HG02678 (cell line): ENCODE results near the gene SMARCD1.
"Not testable (repeated sequence)": the region's sequence is repeated elsewhere in the genome, so short reads cannot be mapped to it uniquely, and the experiment has no call there.

Experiments used
- ATAC-seq: cut with Tn5 transposase; IDR thresholded peaks from one replicate; pipeline ENCODE4 v1.9.1; 2021; ENCODE audit warnings: mild to moderate bottlenecking, moderate library complexity; ENCODE audit not compliant: unreplicated experiment

The SMARCD1 gene

DNA sequence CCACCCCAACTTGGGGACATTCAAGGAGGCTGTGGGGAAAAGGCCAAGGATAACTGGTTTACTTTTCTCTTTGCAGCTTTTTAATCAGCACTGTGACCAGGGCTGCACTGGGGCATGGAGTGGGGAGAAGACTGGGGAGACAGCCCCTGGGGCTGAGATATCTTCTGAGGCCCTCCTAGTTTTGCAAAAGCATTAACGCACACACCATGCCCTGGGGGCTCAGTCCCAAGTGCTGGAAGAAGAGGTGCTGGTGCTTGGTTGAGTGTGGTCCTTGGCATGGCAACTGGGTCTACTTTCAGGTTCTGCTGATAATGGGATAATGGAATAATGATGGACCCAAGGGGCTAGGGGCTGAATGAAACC is 9.4 kb upstream of the SMARCD1 start:
- no peak for ATAC-seq

- ATAC-seq: no peak
Measured at GRCh38 chr12:50077099-50077498, 8.0 kb upstream of the SMARCD1 start.

DNA sequence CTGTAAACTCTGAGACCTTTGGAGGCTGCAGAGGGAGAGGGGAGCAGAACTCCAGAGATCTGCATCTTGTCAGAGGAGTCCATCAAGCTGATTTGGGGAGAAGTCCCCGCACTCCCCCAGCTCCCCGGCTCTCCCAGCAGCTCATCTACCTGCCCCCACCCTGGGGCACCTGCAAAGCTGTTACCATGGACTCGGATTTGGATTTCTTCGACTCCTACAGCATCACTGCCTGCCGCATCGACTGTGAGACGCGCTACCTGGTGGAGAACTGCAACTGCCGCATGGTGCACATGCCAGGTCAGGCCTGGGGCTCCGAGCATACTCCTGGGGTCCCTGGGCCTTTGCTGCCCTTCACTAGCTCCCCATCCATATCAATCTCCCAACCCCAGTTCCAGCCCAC is 6.9 kb upstream of the SMARCD1 start:
- no peak for ATAC-seq

- no peak for ATAC-seq
Measured at GRCh38 chr12:50079771-50080170, 5.4 kb upstream of the SMARCD1 start.

DNA sequence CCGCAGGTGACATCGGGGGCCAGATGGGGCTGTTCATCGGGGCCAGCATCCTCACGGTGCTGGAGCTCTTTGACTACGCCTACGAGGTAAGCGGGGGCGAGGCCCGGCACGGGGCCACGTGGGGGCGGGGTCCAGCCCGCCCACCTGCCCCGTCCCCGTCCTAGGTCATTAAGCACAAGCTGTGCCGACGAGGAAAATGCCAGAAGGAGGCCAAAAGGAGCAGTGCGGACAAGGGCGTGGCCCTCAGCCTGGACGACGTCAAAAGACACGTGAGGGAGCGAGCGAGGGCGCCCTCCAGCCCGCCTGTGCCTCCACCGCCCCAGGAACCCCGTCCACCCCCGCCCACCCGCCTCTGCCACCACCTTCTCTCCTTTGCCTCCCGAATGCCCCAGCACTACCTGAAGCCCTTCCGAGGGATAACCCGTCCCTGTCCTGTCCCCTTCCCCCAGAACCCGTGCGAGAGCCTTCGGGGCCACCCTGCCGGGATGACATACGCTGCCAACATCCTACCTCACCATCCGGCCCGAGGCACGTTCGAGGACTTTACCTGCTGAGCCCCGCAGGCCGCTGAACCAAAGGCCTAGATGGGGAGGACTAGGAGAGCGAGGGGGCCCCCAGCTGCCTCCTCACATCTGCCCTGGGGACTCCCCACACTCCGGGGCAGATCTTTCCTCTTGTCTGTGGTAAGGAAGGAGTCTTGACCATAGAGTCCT is 3.9 kb upstream of the SMARCD1 start:
- no peak for ATAC-seq

- ATAC-seq: no peak
Measured at GRCh38 chr12:50082644-50083043, 2.5 kb upstream of the SMARCD1 start.

DNA sequence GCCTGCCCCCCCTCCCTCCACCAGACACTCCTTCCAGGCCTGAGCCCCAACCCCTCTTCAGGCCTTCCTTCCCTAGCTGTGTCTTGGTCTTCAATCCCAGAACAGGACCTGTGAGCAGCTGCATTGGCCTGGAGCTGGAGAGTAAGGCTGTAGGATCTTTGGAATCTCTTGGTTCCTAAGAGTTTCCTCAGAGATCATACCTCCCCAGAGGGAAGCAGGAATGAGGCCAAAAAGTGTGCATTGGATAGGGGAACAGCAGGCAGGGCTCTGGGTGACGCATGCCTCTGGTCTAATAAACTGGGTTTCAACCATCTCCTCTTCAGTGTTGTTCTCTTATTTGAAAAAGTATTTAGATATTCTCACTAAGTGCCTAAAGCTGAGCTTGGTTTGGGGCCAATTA is 1.8 kb upstream of the SMARCD1 start:
- ATAC-seq: no peak

- not testable (repeated sequence) for ATAC-seq
Measured at GRCh38 chr12:50084409-50084774, 750 bp upstream of the SMARCD1 start.

GRCh38 chr12:50085615-50086072 is 502 bp downstream of the SMARCD1 start:
- no peak for ATAC-seq

DNA sequence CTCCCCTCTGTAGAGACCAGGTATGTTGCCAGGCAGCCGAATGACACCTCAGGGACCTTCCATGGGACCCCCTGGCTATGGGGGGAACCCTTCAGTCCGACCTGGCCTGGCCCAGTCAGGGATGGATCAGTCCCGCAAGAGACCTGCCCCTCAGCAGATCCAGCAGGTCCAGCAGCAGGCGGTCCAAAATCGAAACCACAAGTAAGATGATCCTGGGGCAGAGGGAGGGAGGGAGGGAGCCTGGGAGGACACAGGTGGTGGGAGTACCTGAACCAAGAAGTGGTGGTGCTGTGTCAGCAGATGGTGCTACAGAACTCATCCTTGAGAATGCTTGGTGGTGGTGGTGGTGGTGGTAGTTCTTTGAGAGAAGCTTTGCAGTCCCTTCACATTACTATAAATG is 1.0 kb downstream of the SMARCD1 start:
- no peak for ATAC-seq

GRCh38 chr12:50087151-50087550 is 2.0 kb downstream of the SMARCD1 start:
- no peak for ATAC-seq

DNA sequence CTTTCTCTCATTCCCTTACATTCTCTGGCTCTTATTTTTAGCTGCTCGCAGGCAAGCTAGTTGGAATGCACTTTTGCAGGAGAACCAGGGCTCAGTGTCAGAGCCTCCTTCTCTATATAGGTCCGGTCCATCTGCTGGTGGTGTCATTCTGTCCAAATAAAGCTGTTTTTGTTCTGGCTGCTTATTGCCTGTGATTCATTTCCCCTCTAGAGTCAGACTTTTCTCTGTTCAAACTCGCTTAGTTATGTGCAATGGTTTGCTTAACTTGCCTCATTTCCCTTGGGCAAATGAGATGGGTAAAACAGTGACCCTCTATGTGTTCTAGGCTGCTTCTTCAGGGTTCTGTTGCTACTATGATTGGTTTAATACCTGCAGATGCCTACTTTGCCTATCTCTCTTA is 2.9 kb downstream of the SMARCD1 start:
- ATAC-seq: no peak

DNA sequence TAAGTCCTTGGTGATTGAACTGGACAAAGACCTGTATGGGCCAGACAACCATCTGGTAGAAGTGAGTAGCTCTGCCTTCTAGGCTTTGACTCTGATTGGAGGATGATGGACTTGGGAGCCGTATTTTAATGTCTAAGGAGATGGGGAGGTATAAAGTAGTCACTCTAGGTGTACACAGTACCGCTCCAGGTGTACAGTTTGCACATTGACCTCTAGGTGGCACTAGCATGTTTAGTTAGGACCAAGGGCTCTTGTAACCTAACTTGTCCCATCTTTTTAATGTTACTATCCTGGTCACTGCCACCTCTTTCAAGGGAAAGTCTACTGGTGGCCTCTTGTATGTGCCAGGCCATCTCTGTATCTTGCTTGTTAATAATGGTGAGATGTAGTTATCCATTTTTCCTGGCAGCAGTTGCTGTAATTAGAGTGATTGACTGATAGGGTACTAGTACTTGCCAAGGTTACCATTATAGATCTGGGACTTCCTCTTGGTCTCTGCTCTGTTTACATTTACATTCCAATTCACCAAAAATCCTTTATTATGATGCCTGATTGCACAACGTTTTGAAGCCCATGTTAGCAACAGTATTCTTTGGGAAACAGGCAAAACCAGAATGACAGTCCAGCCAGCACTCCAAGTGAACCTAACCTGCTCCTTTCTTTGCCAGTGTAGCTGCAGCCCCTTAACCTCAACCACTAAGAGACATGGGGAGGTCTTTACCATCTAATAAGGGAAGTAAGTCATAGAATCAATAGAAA is 3.6 kb downstream of the SMARCD1 start:
- ATAC-seq: no peak

- ATAC-seq: no peak
Measured at GRCh38 chr12:50089730-50090129, 4.6 kb downstream of the SMARCD1 start.

- no peak for ATAC-seq
Measured at GRCh38 chr12:50090391-50090790, 5.2 kb downstream of the SMARCD1 start.

DNA sequence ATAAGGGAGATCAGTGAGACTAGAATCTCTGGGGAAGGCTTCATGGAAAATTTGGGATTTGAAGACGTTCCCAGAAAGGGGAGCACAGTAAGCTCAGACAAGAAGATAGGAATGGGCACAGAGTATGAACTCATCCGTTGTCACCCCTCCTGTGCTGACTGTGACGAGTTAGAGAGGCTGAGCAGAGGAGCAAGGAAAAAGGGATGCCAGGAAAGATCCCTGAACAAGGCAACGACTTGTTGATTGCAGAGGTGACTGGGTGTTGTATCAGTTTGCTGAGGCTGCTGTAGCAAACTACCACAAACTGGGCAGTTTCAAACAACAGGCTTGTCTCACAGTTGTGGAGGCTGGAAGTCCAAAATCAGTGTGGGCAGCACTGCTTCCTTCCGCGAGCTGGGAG is 12.8 kb downstream of the SMARCD1 start:
- ATAC-seq: no peak

DNA sequence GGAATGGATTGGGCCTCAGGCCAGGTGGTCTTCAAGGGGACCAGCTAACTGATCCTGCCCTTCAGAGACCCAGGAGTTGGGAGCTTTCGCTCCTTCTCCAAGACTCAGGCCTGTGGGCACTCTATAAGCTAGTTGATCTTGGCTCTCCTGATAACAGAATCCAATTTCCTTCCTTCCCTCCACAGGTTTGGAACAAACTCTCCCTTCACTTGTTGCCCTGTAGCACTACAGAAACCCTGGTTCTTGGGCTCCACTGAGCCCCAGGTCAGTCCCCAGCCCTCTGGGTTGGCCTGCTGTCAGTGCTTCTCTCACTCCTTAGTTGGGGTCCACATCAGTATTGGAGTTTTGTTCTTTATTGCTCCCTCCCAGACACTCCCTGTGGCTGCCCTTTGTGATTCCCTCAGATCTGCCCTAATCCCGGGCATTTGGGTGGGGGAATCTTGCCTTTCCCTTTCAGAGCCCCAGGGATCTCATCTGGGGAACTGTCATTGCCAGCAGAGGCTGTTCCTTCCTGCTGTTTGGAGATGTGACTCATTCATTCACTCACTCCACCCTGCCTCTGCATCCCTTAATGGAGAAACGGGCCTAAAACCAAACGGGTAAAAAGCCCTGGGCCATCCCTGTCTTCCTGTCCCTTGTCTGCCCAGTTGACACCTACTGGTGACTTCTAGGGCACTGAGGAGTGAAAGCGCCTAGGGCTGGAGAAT is 14.3 kb downstream of the SMARCD1 start:
- no peak for ATAC-seq

DNA sequence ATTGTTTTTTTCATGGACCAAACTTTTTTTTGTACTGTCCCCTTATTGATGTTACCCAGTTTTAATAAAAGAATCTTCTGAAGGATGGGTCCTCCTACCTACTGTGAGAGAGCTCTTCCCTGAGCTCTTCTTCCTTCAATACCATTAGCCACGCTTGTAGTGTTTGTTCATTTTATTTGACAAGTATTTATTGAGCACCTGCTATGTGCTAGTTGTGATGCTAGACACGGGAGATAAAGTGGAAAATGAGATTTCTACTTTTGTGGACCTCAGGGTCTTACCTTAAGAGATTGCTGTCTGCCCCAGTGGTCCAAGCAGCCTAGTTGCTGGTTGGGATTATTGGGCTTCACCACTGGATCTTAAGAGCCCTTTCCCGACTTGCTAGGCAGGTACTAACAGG is 15.4 kb downstream of the SMARCD1 start:
- ATAC-seq: no peak

DNA sequence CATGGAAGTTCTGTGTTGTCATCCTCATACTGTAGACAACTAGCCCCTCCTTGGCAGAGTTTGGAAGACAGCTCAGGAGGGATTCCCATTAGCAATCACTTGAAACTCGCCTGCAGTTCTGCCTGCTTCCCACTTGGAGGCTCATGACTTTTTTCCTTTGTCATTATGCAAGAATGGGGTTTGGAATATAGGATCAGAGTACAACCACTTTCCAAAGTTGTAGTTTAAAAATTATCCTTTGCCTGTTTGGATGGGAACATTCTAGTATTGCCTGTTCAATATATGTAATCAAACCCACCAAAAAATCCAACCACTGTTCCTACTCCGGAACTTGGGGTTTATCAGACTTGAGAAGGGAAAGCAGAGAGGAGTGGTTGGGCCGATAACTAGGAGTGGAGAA is 16.5 kb downstream of the SMARCD1 start:
- no peak for ATAC-seq

- no peak for ATAC-seq
Measured at GRCh38 chr12:50102131-50102531, 17.0 kb downstream of the SMARCD1 start.

DNA sequence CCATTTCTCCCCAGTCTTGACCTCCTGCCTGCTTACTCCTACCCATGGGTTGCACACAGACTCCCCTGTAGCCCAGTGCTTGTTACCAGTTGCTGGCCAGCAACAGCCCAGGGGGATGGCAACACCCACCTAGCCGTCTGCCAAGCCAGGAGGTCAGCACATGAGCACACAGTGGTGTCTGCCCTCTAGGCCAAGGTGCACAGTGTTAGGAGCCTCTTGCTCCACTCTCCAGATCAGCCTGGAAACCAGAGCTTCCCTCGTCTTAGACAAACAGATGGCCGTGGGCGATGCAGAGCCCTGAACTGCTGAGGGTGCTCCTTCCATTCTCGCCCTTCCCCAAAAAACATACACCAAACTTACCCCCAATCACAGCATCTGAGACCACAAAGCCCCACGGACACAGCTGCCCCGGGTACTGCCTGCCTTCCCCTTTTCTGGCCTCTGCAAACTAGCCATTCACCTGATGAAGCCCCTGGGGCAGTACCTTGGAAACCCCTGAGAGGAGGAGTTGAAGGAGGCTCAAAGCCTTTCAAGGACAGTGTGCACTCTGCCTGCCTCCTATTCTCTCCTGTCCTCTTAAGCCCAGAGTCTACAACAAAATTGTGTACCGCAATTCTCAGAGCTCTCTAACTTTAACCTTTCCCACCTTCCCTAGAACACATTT is 17.6 kb downstream of the SMARCD1 start:
- ATAC-seq: no peak
